IMR-90 (cell line): ENCODE data around the gene SKAP1. TPM values are rescaled to one million over a fixed set of nuclear protein-coding genes. Genes with fewer than 3 reads are reported as not detected.

ENCODE experiments used
- ATAC-seq: fragments of 200-7000 bp; cut with Tn5 transposase; 2 replicates; pipeline ENCODE4 v1.9.1; 2020; ENCODE audit warnings: low read depth, mild to moderate bottlenecking, moderate library complexity
- BruUV-seq: library from RNA; stranded (reverse); fragments of 400-500 nt; replicated peaks from 2 replicates; lab custom pipeline; 2021; lab: Mats Ljungman, UMichigan
- CTCF ChIA-PET: fragments of 300-600 bp; formaldehyde crosslinking; extraction: SDS; loops from one replicate; lab custom pipeline; 2021; ENCODE audit warnings: antibody characterized with exemption; lab: Yijun Ruan, JAX
- POLR2A ChIA-PET: fragments of 300-600 bp; sonication (Branson Sonifier 250); formaldehyde crosslinking; loops from one replicate; lab custom pipeline; 2022; ENCODE audit warnings: antibody characterized with exemption; ENCODE audit not compliant: unreplicated experiment; lab: Charles Lee
- DNase-seq: peaks from one replicate; pipeline ENCODE4 v3.0.0; 2013
- H2AFZ ChIP-seq: replicated peaks from 2 replicates; pipeline ENCODE3; 2013; ENCODE audit warnings: low read length, mild to moderate bottlenecking; ENCODE audit not compliant: poor library complexity
- H2AK5ac ChIP-seq: 2 replicates; pipeline ENCODE4 v1.6.1; 2013; ENCODE audit warnings: low read depth, low read length, inconsistent platforms
- H2AK9ac ChIP-seq: replicated peaks from 2 replicates; pipeline ENCODE3; 2013; ENCODE audit warnings: mild to moderate bottlenecking, low read depth, low read length, moderate library complexity; ENCODE audit not compliant: poor library complexity
- H2BK120ac ChIP-seq: 2 replicates; pipeline ENCODE4 v1.6.1; 2013; ENCODE audit warnings: low read depth, low read length, inconsistent platforms
- H2BK15ac ChIP-seq: 3 replicates; pipeline ENCODE4 v1.6.1; 2013; ENCODE audit warnings: low read depth, low read length, inconsistent platforms
- H2BK20ac ChIP-seq: 2 replicates; pipeline ENCODE4 v1.6.1; 2013; ENCODE audit warnings: low read depth, mild to moderate bottlenecking, inconsistent platforms, low read length, moderate library complexity
- H2BK5ac ChIP-seq: 2 replicates; pipeline ENCODE4 v1.6.1; 2013; ENCODE audit warnings: mild to moderate bottlenecking, low read depth, low read length, inconsistent platforms; ENCODE audit not compliant: poor library complexity, severe bottlenecking
- H3K14ac ChIP-seq: replicated peaks from 2 replicates; pipeline ENCODE4 v1.6.1; 2013; ENCODE audit warnings: low read depth, low read length, inconsistent platforms
- H3K18ac ChIP-seq: 2 replicates; pipeline ENCODE4 v1.6.1; 2013; ENCODE audit warnings: low read depth, low read length, control low read depth
- H3K23ac ChIP-seq: 2 replicates; pipeline ENCODE4 v1.6.1; 2013; ENCODE audit warnings: low read depth, low read length, inconsistent platforms
- H3K27ac ChIP-seq: 2 replicates; pipeline ENCODE4 v1.5.1; 2013; ENCODE audit warnings: mild to moderate bottlenecking, control low read depth, low read length; ENCODE audit not compliant: insufficient read depth
- H3K27me3 ChIP-seq: 2 replicates; pipeline ENCODE4 v1.6.1; 2013; ENCODE audit warnings: low read length; ENCODE audit not compliant: control insufficient read depth, insufficient read depth
- H3K36me3 ChIP-seq: 2 replicates; pipeline ENCODE4 v1.6.1; 2013; ENCODE audit warnings: low read length, mixed read lengths; ENCODE audit not compliant: control insufficient read depth, insufficient read depth
- H3K4ac ChIP-seq: 2 replicates; pipeline ENCODE4 v1.6.1; 2013; ENCODE audit warnings: low read depth, low read length, inconsistent platforms
- H3K4me1 ChIP-seq: 2 replicates; pipeline ENCODE4 v1.6.1; 2013; ENCODE audit warnings: low read length, mixed read lengths; ENCODE audit not compliant: control insufficient read depth, insufficient read depth
- H3K4me2 ChIP-seq: 2 replicates; pipeline ENCODE4 v1.6.1; 2013; ENCODE audit warnings: low read depth, mild to moderate bottlenecking, control low read depth, low read length, moderate library complexity
- H3K4me3 ChIP-seq: 2 replicates; pipeline ENCODE4 v1.5.1; 2013; ENCODE audit warnings: low read depth, mild to moderate bottlenecking, control low read depth, low read length, moderate library complexity; ENCODE audit not compliant: insufficient read depth
- H3K56ac ChIP-seq: 2 replicates; pipeline ENCODE4 v1.6.1; 2013; ENCODE audit warnings: low read length, inconsistent platforms; ENCODE audit not compliant: insufficient read depth; ENCODE audit errors: extremely low read depth
- H3K79me1 ChIP-seq, 2 experiments: 2 replicates each; pipeline ENCODE4 v1.6.1; 2013; ENCODE audit warnings: low read length in 2 of 2, inconsistent platforms in 1 of 2, low read depth in 1 of 2
- H3K9ac ChIP-seq: 2 replicates; pipeline ENCODE4 v1.6.1; 2013; ENCODE audit warnings: low read depth, low read length, control low read depth
- H3K9me1 ChIP-seq: 2 replicates; pipeline ENCODE4 v1.6.1; 2013; ENCODE audit warnings: low read length, inconsistent platforms; ENCODE audit not compliant: insufficient read depth
- H3K9me3 ChIP-seq: 2 replicates; pipeline ENCODE4 v1.6.1; 2013; ENCODE audit warnings: low read length; ENCODE audit not compliant: control insufficient read depth, insufficient read depth
- H4K20me1 ChIP-seq: 2 replicates; pipeline ENCODE4 v1.6.1; 2013; ENCODE audit warnings: low read length, inconsistent platforms; ENCODE audit not compliant: insufficient read depth
- H4K5ac ChIP-seq: 2 replicates; pipeline ENCODE4 v1.6.1; 2013; ENCODE audit warnings: mild to moderate bottlenecking, low read depth, low read length, control low read depth
- H4K8ac ChIP-seq, 2 experiments: 2 replicates each; pipeline ENCODE4 v1.6.1; 2013; ENCODE audit warnings: low read depth in 2 of 2, low read length in 2 of 2, control low read depth in 1 of 2, inconsistent platforms in 1 of 2
- H4K91ac ChIP-seq: 2 replicates; pipeline ENCODE4 v1.6.1; 2013; ENCODE audit warnings: low read depth, low read length, inconsistent platforms; ENCODE audit not compliant: insufficient read depth
- BHLHE40 ChIP-seq: fragments of 150-350 bp; IDR thresholded peaks from 2 replicates; pipeline ENCODE4 v1.6.1; 2016; ENCODE audit warnings: mild to moderate bottlenecking, low read depth, low read length
- CEBPB ChIP-seq: IDR thresholded peaks from 2 replicates; pipeline ENCODE4 v1.6.1; 2012; ENCODE audit warnings: low read depth, low read length, improper control_type of control experiment
- CHD1 ChIP-seq: IDR thresholded peaks from 2 replicates; pipeline ENCODE4 v1.6.1; 2012; ENCODE audit warnings: low read depth, low read length, improper control_type of control experiment
- ELK1 ChIP-seq: fragments of 150-350 bp; IDR thresholded peaks from 2 replicates; pipeline ENCODE4 v1.6.1; 2016; ENCODE audit warnings: low read depth, mild to moderate bottlenecking, low read length, moderate library complexity, borderline replicate concordance
- FOS ChIP-seq: fragments of 150-350 bp; IDR thresholded peaks from 2 replicates; pipeline ENCODE4 v1.6.1; 2016; ENCODE audit warnings: low read depth, low read length
- MAFK ChIP-seq: IDR thresholded peaks from 2 replicates; pipeline ENCODE4 v1.6.1; 2012; ENCODE audit warnings: low read depth, low read length, improper control_type of control experiment
- MAZ ChIP-seq: IDR thresholded peaks from 2 replicates; pipeline ENCODE4 v1.6.1; 2012; ENCODE audit warnings: low read depth, mild to moderate bottlenecking, low read length, improper control_type of control experiment, moderate library complexity, borderline replicate concordance
- MXI1 ChIP-seq: IDR thresholded peaks from 2 replicates; pipeline ENCODE4 v1.6.1; 2012; ENCODE audit warnings: low read depth, mild to moderate bottlenecking, low read length, moderate library complexity, borderline replicate concordance
- NFE2L2 ChIP-seq: fragments of 150-350 bp; IDR thresholded peaks from 2 replicates; pipeline ENCODE4 v1.6.1; 2016; ENCODE audit warnings: low read depth, mild to moderate bottlenecking, low read length
- POLR2A ChIP-seq: IDR thresholded peaks from 2 replicates; pipeline ENCODE4 v1.6.1; 2012; ENCODE audit warnings: mild to moderate bottlenecking, low read depth, low read length
- RCOR1 ChIP-seq: IDR thresholded peaks from 2 replicates; pipeline ENCODE4 v1.6.1; 2012; ENCODE audit warnings: mild to moderate bottlenecking, low read length, improper control_type of control experiment; ENCODE audit not compliant: insufficient replicate concordance
- RFX5 ChIP-seq: IDR thresholded peaks from 2 replicates; pipeline ENCODE4 v1.8.0; 2012; ENCODE audit warnings: low read depth, mild to moderate bottlenecking, low read length, moderate library complexity
- SMC3 ChIP-seq: fragments of 150-350 bp; IDR thresholded peaks from 2 replicates; pipeline ENCODE4 v1.6.1; 2016; ENCODE audit warnings: low read depth, mild to moderate bottlenecking, antibody characterized with exemption, low read length, moderate library complexity
- USF2 ChIP-seq: fragments of 150-350 bp; IDR thresholded peaks from 2 replicates; pipeline ENCODE4 v1.6.1; 2017; ENCODE audit warnings: mild to moderate bottlenecking, antibody characterized with exemption, low read length, low read depth
- WGBS, 2 experiments: methylation state at CpG; one replicate each; pipeline versions ENCODE4 v1.1.5 to v1.1.7; 2013; ENCODE audit warnings: missing lambda C conversion rate in 2 of 2; ENCODE audit not compliant: insufficient read length in 1 of 2; ENCODE audit errors: extremely low coverage in 2 of 2; 5-methylcytosine and 5-hydroxymethylcytosine counted together
- dilution Hi-C: fragments of 300-500 bp; cut with HindIII; formaldehyde crosslinking; loops from one replicate; pipeline ENCODE4 v1.14.3; 2018; ENCODE audit warnings: low sequenced_read_pairs; ENCODE audit not compliant: unreplicated experiment
- in situ Hi-C: fragments of 300-500 bp; cut with MboI; formaldehyde crosslinking; loops from 3 replicates; pipeline ENCODE4 v1.14.3; 2019; ENCODE audit warnings: low sequenced_read_pairs, inconsistent platforms, mixed read lengths
- intact Hi-C: fragments of 100-400 bp; cut with micrococcal nuclease; formaldehyde crosslinking; loops from 2 replicates; pipeline ENCODE4 v1.10.0; 2022
- polyA plus RNA-seq, 3 experiments: library from polyadenylated mRNA; depleted of rRNA; stranded (reverse); fragments of >200 nt; gene quantifications; 2 replicates each; pipeline ENCODE4 v1.2.3, GENCODE V29; 2012; ENCODE audit warnings: low replicate concordance in 1 of 3
- total RNA-seq: library from RNA; depleted of rRNA; stranded (reverse); fragments of >200 nt; gene quantifications from 2 replicates; pipeline ENCODE4 v1.2.3, GENCODE V29; 2012
- TF ChIP-seq, protein P1 (sequence below): conservative IDR thresholded peaks from 2 replicates; pipeline ENCODE4 v1.5.1; 2012; ENCODE audit warnings: mild to moderate bottlenecking, low read depth, low read length, improper control_type of control experiment

The SKAP1 gene
- total and polyA plus RNA-seq, 2 of the 4 experiments (the other 2 are of a cell fraction) = not detected

GRCh38 chr17:48179071-48179945 is 250.7 kb downstream of the SKAP1 start:
- peaks cover 59% of the 10 kb centered on the region for H3K27me3 ChIP-seq
- no peak overlapping the region for H3K4me3 ChIP-seq
- no peak overlapping the region for H2AK9ac ChIP-seq
- CTCF ChIA-PET = no interaction called here
- no peak overlapping the region for H3K4me2 ChIP-seq
- H2AK5ac ChIP-seq = no peak overlapping the region
- H3K79me1 ChIP-seq = no peaks in the 10 kb centered on the region
- no peak overlapping the region for H3K23ac ChIP-seq
- no peak overlapping the region for H2BK5ac ChIP-seq
- no peak overlapping the region for H4K5ac ChIP-seq
- no TSS peak for BruUV-seq
- no peaks in the 10 kb centered on the region for H3K9me1 ChIP-seq
- no peak overlapping the region for H3K4ac ChIP-seq
- H4K20me1 ChIP-seq = no peaks in the 10 kb centered on the region
- no peak overlapping the region for H3K56ac ChIP-seq
- intact Hi-C loops = no loop called here
- WGBS, 2 experiments = 60% methylated on average over 1 of the region's 4 CpGs; no CpG with 5 or more reads in 1 of the 2 experiments
- POLR2A ChIA-PET = no interaction called here
- no peaks in the 10 kb centered on the region for H3K9me3 ChIP-seq
- no peak overlapping the region for H3K27ac ChIP-seq
- no peak overlapping the region for H4K8ac ChIP-seq
- DNase-seq (no peak), ATAC-seq (no peak)
- H3K9ac ChIP-seq = no peak overlapping the region
- H4K91ac ChIP-seq = no peak overlapping the region
- no peaks in the 10 kb centered on the region for H3K36me3 ChIP-seq
- H2BK15ac ChIP-seq = no peak overlapping the region
- dilution Hi-C loops = no loop called here
- H2BK120ac ChIP-seq = no peak overlapping the region
- H3K18ac ChIP-seq = no peak overlapping the region
- no peak overlapping the region for H3K14ac ChIP-seq
- in situ Hi-C loops = no loop called here
- H2AFZ ChIP-seq = no peak overlapping the region
- H3K4me1 ChIP-seq = no peaks in the 10 kb centered on the region
- no peak overlapping the region for H2BK20ac ChIP-seq
- TF ChIP-seq, protein P1, sequence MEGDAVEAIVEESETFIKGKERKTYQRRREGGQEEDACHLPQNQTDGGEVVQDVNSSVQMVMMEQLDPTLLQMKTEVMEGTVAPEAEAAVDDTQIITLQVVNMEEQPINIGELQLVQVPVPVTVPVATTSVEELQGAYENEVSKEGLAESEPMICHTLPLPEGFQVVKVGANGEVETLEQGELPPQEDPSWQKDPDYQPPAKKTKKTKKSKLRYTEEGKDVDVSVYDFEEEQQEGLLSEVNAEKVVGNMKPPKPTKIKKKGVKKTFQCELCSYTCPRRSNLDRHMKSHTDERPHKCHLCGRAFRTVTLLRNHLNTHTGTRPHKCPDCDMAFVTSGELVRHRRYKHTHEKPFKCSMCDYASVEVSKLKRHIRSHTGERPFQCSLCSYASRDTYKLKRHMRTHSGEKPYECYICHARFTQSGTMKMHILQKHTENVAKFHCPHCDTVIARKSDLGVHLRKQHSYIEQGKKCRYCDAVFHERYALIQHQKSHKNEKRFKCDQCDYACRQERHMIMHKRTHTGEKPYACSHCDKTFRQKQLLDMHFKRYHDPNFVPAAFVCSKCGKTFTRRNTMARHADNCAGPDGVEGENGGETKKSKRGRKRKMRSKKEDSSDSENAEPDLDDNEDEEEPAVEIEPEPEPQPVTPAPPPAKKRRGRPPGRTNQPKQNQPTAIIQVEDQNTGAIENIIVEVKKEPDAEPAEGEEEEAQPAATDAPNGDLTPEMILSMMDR = no peak
- TF ChIP-seq FOS (no peak), MAFK (no peak), ELK1 (no peak), MXI1 (no peak), BHLHE40 (no peak), CHD1 (no peak), RFX5 (no peak), USF2 (no peak), CEBPB (no peak), NFE2L2 (no peak), POLR2A (no peak), SMC3 (no peak), MAZ (no peak), RCOR1 (no peak)
